MCF 10A (cell line): ENCODE data around the gene ZNF536. TPM values are rescaled to one million over a fixed set of nuclear protein-coding genes. Genes with fewer than 3 reads are reported as not detected.

Experiments used
- BruUV-seq: library from RNA; stranded (reverse); fragments of 400-500 nt; replicated peaks from 2 replicates; lab custom pipeline; 2021; lab: Mats Ljungman, UMichigan
- CTCF ChIA-PET: fragments of 300-600 bp; sonication (Branson Sonifier 250); formaldehyde crosslinking; extraction: SDS; loops from one replicate; lab custom pipeline; 2021; ENCODE audit warnings: antibody characterized with exemption, inconsistent platforms; lab: Yijun Ruan, JAX
- POLR2A ChIA-PET: fragments of 300-600, 350-650 bp; sonication (Branson Sonifier 250); formaldehyde crosslinking; extraction: SDS; loops from one replicate; lab custom pipeline; 2020; ENCODE audit warnings: antibody characterized with exemption, inconsistent platforms; lab: Yijun Ruan, JAX
- DNase-seq: peaks from one replicate; pipeline ENCODE4 v3.0.0-alpha.2; 2018; ENCODE audit not compliant: unreplicated experiment
- H3K27ac Mint-ChIP-seq: one replicate; pipeline ENCODE4 v1.8.0; 2022; ENCODE audit warnings: mild to moderate bottlenecking, low read depth, mixed read lengths; ENCODE audit not compliant: unreplicated experiment
- H3K27me3 Mint-ChIP-seq: one replicate; pipeline ENCODE4 v1.8.0; 2022; ENCODE audit warnings: mixed read lengths; ENCODE audit not compliant: insufficient read depth, unreplicated experiment
- H3K36me3 Mint-ChIP-seq: one replicate; pipeline ENCODE4 v1.8.0; 2022; ENCODE audit warnings: mild to moderate bottlenecking, moderate library complexity, mixed read lengths; ENCODE audit not compliant: insufficient read depth, unreplicated experiment
- H3K4me1 Mint-ChIP-seq: one replicate; pipeline ENCODE4 v1.8.0; 2022; ENCODE audit warnings: mixed read lengths; ENCODE audit not compliant: insufficient read depth, unreplicated experiment
- H3K4me3 Mint-ChIP-seq: one replicate; pipeline ENCODE4 v1.8.0; 2022; ENCODE audit warnings: mild to moderate bottlenecking, moderate library complexity, mixed read lengths; ENCODE audit not compliant: unreplicated experiment
- H3K9me3 Mint-ChIP-seq: one replicate; pipeline ENCODE4 v1.8.0; 2022; ENCODE audit warnings: mixed read lengths; ENCODE audit not compliant: unreplicated experiment
- CTCF ChIP-seq: fragments of 200-600 bp; IDR thresholded peaks from one replicate; pipeline ENCODE4 v1.8.0; 2022; ENCODE audit warnings: antibody characterized with exemption, mild to moderate bottlenecking; ENCODE audit not compliant: unreplicated experiment
- intact Hi-C: fragments of 100-400 bp; cut with micrococcal nuclease; formaldehyde crosslinking; loops from 2 replicates; pipeline ENCODE4 v1.14.1; 2022
- total RNA-seq: library from RNA; stranded (reverse); gene quantifications from 2 replicates; pipeline ENCODE4 v1.2.3, GENCODE V29; 2022

The ZNF536 gene
- total RNA-seq, 1 experiment from 2014 or later = not detected

GRCh38 chr19:30335306-30335886, 36.8 kb upstream of the ZNF536 start:
- no peak overlapping the region for H3K27ac Mint-ChIP-seq
- ChIA-PET POLR2A (no interaction called here), CTCF (no interaction called here)
- peaks cover 16% of the 10 kb centered on the region for H3K9me3 Mint-ChIP-seq
- no TSS peak for BruUV-seq
- H3K4me3 Mint-ChIP-seq = no peak overlapping the region
- H3K4me1 Mint-ChIP-seq = no peaks in the 10 kb centered on the region
- no peaks in the 10 kb centered on the region for H3K27me3 Mint-ChIP-seq
- DNase-seq = no peak
- TF ChIP-seq CTCF = no peak
- H3K36me3 Mint-ChIP-seq = no peaks in the 10 kb centered on the region
- intact Hi-C loops = no loop called here

- POLR2A ChIA-PET = no interaction called here
These were observed 35.9 kb upstream of the ZNF536 start for GRCh38 chr19:30336290-30336689.

GRCh38 chr19:30338041-30338456, 34.1 kb upstream of the ZNF536 start:
- H3K27me3 Mint-ChIP-seq = no peaks in the 10 kb centered on the region
- no peak overlapping the region for H3K27ac Mint-ChIP-seq
- no peaks in the 10 kb centered on the region for H3K36me3 Mint-ChIP-seq
- H3K4me1 Mint-ChIP-seq = no peaks in the 10 kb centered on the region
- H3K4me3 Mint-ChIP-seq = no peak overlapping the region
- no peaks in the 10 kb centered on the region for H3K9me3 Mint-ChIP-seq
- no TSS peak for BruUV-seq
- POLR2A ChIA-PET = no interaction called here
- TF ChIP-seq CTCF = no peak
- no peak for DNase-seq
- intact Hi-C loops = no loop called here
- CTCF ChIA-PET = no interaction called here

More at GRCh38 chr19:30336290-30336689, 35.9 kb upstream of the ZNF536 start:
- H3K4me3 Mint-ChIP-seq = no peak overlapping the region
- no peak overlapping the region for H3K27ac Mint-ChIP-seq
- H3K9me3 Mint-ChIP-seq = peaks cover 15% of the 10 kb centered on the region
- no TSS peak for BruUV-seq
- CTCF ChIA-PET = interaction anchor here (0.6 kb wide), 1 partner anchor 475 kb away, joined by 3 read pairs; no protein-coding TSS in a partner anchor
- intact Hi-C loops = no loop called here
- H3K4me1 Mint-ChIP-seq = no peaks in the 10 kb centered on the region
- no peak for DNase-seq
- no peaks in the 10 kb centered on the region for H3K36me3 Mint-ChIP-seq
- no peak for TF ChIP-seq CTCF
- H3K27me3 Mint-ChIP-seq = no peaks in the 10 kb centered on the region

- Mint-ChIP-seq H3K27ac (no peak overlapping the region), H3K27me3 (no peaks in the 10 kb centered on the region), H3K4me3 (no peak overlapping the region), H3K9me3 (no peaks in the 10 kb centered on the region), H3K4me1 (no peaks in the 10 kb centered on the region), H3K36me3 (no peaks in the 10 kb centered on the region)
- intact Hi-C loops = no loop called here
- POLR2A ChIA-PET = interaction anchor here (0.5 kb wide), 1 partner anchor 733 kb away, joined by 3 read pairs; the partner anchor contains the start of gene POP4
- no peak for TF ChIP-seq CTCF
- BruUV-seq = no TSS peak
- DNase-seq = no peak
- CTCF ChIA-PET = no interaction called here
These were observed 33.1 kb upstream of the ZNF536 start for GRCh38 chr19:30338878-30339623.
